DND-41 (cell line): ENCODE measurements around the gene EVL.

Experiments used
- CTCF ChIP-seq: IDR thresholded peaks from 2 replicates; pipeline ENCODE4 v1.5.1; 2012; ENCODE audit warnings: borderline replicate concordance, low read length, moderate library complexity, mild to moderate bottlenecking; ENCODE audit not compliant: poor library complexity, severe bottlenecking; ENCODE audit errors: extremely low read depth
- EZH2 ChIP-seq: IDR thresholded peaks from 3 replicates; pipeline ENCODE4 v1.6.1; 2012; ENCODE audit warnings: borderline replicate concordance, low read depth, mild to moderate bottlenecking, moderate library complexity, low read length, inconsistent platforms; ENCODE audit not compliant: severe bottlenecking

GRCh38 chr14:100147181-100147631, 82.0 kb downstream of the EVL start:
- peak; percentile 26 for TF ChIP-seq CTCF
- no peak for TF ChIP-seq EZH2
